PC-9 (cell line): ENCODE data around the gene FUT7. TPM values are rescaled to one million over a fixed set of nuclear protein-coding genes. Genes with fewer than 3 reads are reported as not detected.

Source experiments
- BruUV-seq: library from RNA; stranded (reverse); fragments of 400-500 nt; replicated peaks from 2 replicates; lab custom pipeline; 2021; lab: Mats Ljungman, UMichigan
- CTCF ChIA-PET: fragments of 300-600 bp; sonication (Branson Sonifier 250); formaldehyde crosslinking; loops from one replicate; lab custom pipeline; 2022; ENCODE audit warnings: antibody characterized with exemption; lab: Charles Lee
- POLR2A ChIA-PET: fragments of 300-600 bp; sonication (Branson Sonifier 250); formaldehyde crosslinking; loops from one replicate; lab custom pipeline; 2022; ENCODE audit warnings: antibody characterized with exemption; ENCODE audit not compliant: unreplicated experiment; lab: Charles Lee
- DNase-seq, 2 experiments: peaks; one replicate each; pipeline versions ENCODE4 v3.0.0 to v3.0.0-alpha.2; 2015 to 2022; ENCODE audit warnings: mixed read lengths in 1 of 2
- H2AFZ ChIP-seq: fragments of 200-600 bp; sonication (generic); 2 replicates; pipeline ENCODE4 v1.8.1; 2017; ENCODE audit warnings: antibody characterized with exemption
- H3F3A ChIP-seq: fragments of 200-600 bp; sonication (generic); 2 replicates; pipeline ENCODE4 v1.8.1; 2017; ENCODE audit warnings: antibody characterized with exemption, mild to moderate bottlenecking, low read depth; ENCODE audit not compliant: insufficient read depth
- H3K27ac ChIP-seq: fragments of 200-600 bp; sonication (generic); 2 replicates; pipeline ENCODE4 v1.6.1; 2016; ENCODE audit warnings: mixed run types
- H3K27me3 ChIP-seq: fragments of 200-600 bp; sonication (generic); 2 replicates; pipeline ENCODE4 v1.6.1; 2016; ENCODE audit warnings: low read depth, mixed run types; ENCODE audit not compliant: insufficient read depth
- H3K36me3 ChIP-seq: fragments of 200-600 bp; sonication (generic); 2 replicates; pipeline ENCODE4 v1.6.1; 2016; ENCODE audit warnings: low read depth, mixed run types
- H3K4me1 ChIP-seq: fragments of 200-600 bp; sonication (generic); replicated peaks from 2 replicates; pipeline ENCODE4 v1.6.1; 2016; ENCODE audit warnings: mixed run types; ENCODE audit not compliant: insufficient read depth
- H3K4me2 ChIP-seq: fragments of 200-600 bp; sonication (generic); 2 replicates; pipeline ENCODE4 v1.6.1; 2017; ENCODE audit warnings: mixed run types
- H3K4me3 ChIP-seq: fragments of 200-600 bp; sonication (generic); 2 replicates; pipeline ENCODE4 v1.6.1; 2016; ENCODE audit warnings: mixed run types
- H3K79me2 ChIP-seq: fragments of 200-600 bp; sonication (generic); 2 replicates; pipeline ENCODE4 v1.6.1; 2017; ENCODE audit warnings: low read depth, mixed run types
- H3K9me2 ChIP-seq: fragments of 200-600 bp; sonication (generic); 2 replicates; pipeline ENCODE4 v1.8.1; 2017; ENCODE audit warnings: mild to moderate bottlenecking; ENCODE audit not compliant: insufficient read depth
- H3K9me3 ChIP-seq: fragments of 200-600 bp; sonication (generic); 2 replicates; pipeline ENCODE4 v1.8.1; 2016; ENCODE audit warnings: low read depth; ENCODE audit not compliant: insufficient read depth
- H4K20me1 ChIP-seq: fragments of 200-600 bp; sonication (generic); 2 replicates; pipeline ENCODE4 v1.8.1; 2017; ENCODE audit not compliant: insufficient read depth
- CTCF ChIP-seq: fragments of 200-600 bp; sonication (generic); conservative IDR thresholded peaks from 2 replicates; pipeline ENCODE4 v1.6.1; 2017; ENCODE audit warnings: mixed run types, antibody characterized with exemption, mild to moderate bottlenecking, moderate library complexity
- EZH2 ChIP-seq: fragments of 200-600 bp; sonication (generic); IDR thresholded peaks from 2 replicates; pipeline ENCODE4 v1.8.0; 2017; ENCODE audit warnings: antibody characterized with exemption, low read depth
- intact Hi-C: fragments of 100-400 bp; cut with micrococcal nuclease; formaldehyde crosslinking; loops from one replicate; pipeline ENCODE4 v1.10.0; 2022; ENCODE audit not compliant: unreplicated experiment
- total RNA-seq: library from RNA; stranded (reverse); gene quantifications from 2 replicates; pipeline ENCODE4 v1.2.3, GENCODE V29; 2021

FUT7 gene
- total RNA-seq, 1 experiment from 2014 or later = not detected

GRCh38 chr9:137073992-137074399 is 42.1 kb upstream of the FUT7 start:
- Histone ChIP-seq H3K79me2 (0 out of 2 replicates have a peak, but pooled peaks cover 6% of the 10 kb centered on the region), H3K27ac (no peak overlapping the region), H3K27me3 (no peaks in the 10 kb centered on the region), H3K4me1 (peaks cover 13% of the 10 kb centered on the region), H2AFZ (no peak overlapping the region), H3K9me3 (no peaks in the 10 kb centered on the region), H3F3A (peaks cover 25% of the 10 kb centered on the region), H4K20me1 (0 out of 2 replicates have a peak, but pooled peaks cover 4% of the 10 kb centered on the region), H3K9me2 (no peaks in the 10 kb centered on the region), H3K36me3 (no peaks in the 10 kb centered on the region), H3K4me2 (no peak overlapping the region), H3K4me3 (no peak overlapping the region)
- intact Hi-C loops = no loop called here
- CTCF ChIA-PET = no interaction called here
- POLR2A ChIA-PET = no interaction called here
- no TSS peak for BruUV-seq
- TF ChIP-seq CTCF (no peak), EZH2 (no peak)
- DNase-seq = peak in 1 of 2 experiments; percentile 22

- intact Hi-C loops = no loop called here
- Histone ChIP-seq H3K79me2 (peaks cover 18% of the 10 kb centered on the region; the same call in 1 of the 2 replicates), H2AFZ (no peak overlapping the region), H3K9me3 (no peaks in the 10 kb centered on the region), H3K4me3 (peak overlapping the region; percentile 67; the same call in 1 of the 2 replicates), H3K27me3 (no peaks in the 10 kb centered on the region), H3K4me1 (peaks cover 25% of the 10 kb centered on the region), H3K4me2 (peak overlapping the region; percentile 90), H3K27ac (no peak overlapping the region), H3K9me2 (no peaks in the 10 kb centered on the region), H3K36me3 (no peaks in the 10 kb centered on the region), H3F3A (peaks cover 26% of the 10 kb centered on the region), H4K20me1 (peaks cover 10% of the 10 kb centered on the region; the same call in 1 of the 2 replicates)
- CTCF ChIA-PET = interaction anchor here (0.5 to 2.0 kb wide), 3 partner anchors 24 to 165 kb away, joined by 5 to 7 read pairs (median 7); no protein-coding TSS in a partner anchor
- no peak for TF ChIP-seq CTCF
- no peak for TF ChIP-seq EZH2
- POLR2A ChIA-PET = interaction anchor here (0.6 to 1.1 kb wide), 4 partner anchors 12 to 170 kb away, joined by 4 to 15 read pairs (median 6); partner anchors contain the start of genes CLIC3, MAN1B1 and TUBB4B
- DNase-seq = peak in 1 of 2 experiments; percentile 32
- BruUV-seq = no TSS peak
Observed at GRCh38 chr9:137071282-137071681, 39.4 kb upstream of the FUT7 start.

GRCh38 chr9:137070906-137071275 is 39.0 kb upstream of the FUT7 start:
- BruUV-seq = TSS peak; percentile 29
- Histone ChIP-seq H3K4me2 (peak overlapping the region; percentile 90), H3K27me3 (no peaks in the 10 kb centered on the region), H3K27ac (no peak overlapping the region), H3K9me3 (no peaks in the 10 kb centered on the region), H3K4me3 (peak overlapping the region; percentile 67; the same call in 1 of the 2 replicates), H4K20me1 (peaks cover 10% of the 10 kb centered on the region; the same call in 1 of the 2 replicates), H3K79me2 (peaks cover 18% of the 10 kb centered on the region; the same call in 1 of the 2 replicates), H2AFZ (peak overlapping the region; percentile 63; the same call in 1 of the 2 replicates), H3K4me1 (peaks cover 25% of the 10 kb centered on the region), H3K9me2 (no peaks in the 10 kb centered on the region), H3K36me3 (no peaks in the 10 kb centered on the region), H3F3A (peaks cover 23% of the 10 kb centered on the region)
- intact Hi-C loops = loop anchor here (1.0 kb wide), 2 partner anchors 15 to 156 kb away; partner anchors contain the start of genes MAN1B1 and RNF224
- TF ChIP-seq CTCF (no peak), EZH2 (no peak)
- POLR2A ChIA-PET = interaction anchor here (0.6 to 1.1 kb wide), 5 partner anchors 13 to 270 kb away, joined by 4 to 15 read pairs (median 6); partner anchors contain the start of genes CLIC3, MAN1B1 and TUBB4B
- no peak for DNase-seq
- CTCF ChIA-PET = interaction anchor here (0.5 to 2.0 kb wide), 5 partner anchors 24 to 228 kb away, joined by 4 to 7 read pairs (median 5); no protein-coding TSS in a partner anchor
